ENCODE data around the gene AMBRA1. TPM values are rescaled to one million over a fixed set of nuclear protein-coding genes. Genes with fewer than 3 reads are reported as not detected.

Gene AMBRA1
- total RNA-seq, 1 donor, result 23.7 TPM

DNA sequence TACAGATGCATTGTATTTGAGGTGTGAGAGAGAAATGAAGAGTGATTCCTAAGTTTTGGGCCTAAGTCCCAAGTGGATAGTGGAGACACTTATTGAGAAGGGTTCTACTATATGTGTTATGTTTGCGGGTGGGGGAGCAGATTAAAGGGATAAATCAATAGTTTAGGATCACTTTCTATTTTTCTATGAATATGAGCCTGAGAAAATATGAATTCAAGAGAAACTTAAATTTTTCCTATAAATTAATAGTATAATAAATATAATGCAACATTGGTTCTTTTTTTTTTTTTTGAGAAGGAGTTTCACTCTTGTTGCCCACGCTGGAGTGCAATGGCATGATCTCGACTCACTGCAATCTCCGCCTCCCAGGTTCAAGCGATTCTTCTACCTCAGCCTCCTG lies 31.3 kb downstream of the AMBRA1 start:
- H3K4me3 ChIP-seq (ENCODE audit: low read depth, low read length), result no peak overlapping the region
- TF ChIP-seq, protein P1, sequence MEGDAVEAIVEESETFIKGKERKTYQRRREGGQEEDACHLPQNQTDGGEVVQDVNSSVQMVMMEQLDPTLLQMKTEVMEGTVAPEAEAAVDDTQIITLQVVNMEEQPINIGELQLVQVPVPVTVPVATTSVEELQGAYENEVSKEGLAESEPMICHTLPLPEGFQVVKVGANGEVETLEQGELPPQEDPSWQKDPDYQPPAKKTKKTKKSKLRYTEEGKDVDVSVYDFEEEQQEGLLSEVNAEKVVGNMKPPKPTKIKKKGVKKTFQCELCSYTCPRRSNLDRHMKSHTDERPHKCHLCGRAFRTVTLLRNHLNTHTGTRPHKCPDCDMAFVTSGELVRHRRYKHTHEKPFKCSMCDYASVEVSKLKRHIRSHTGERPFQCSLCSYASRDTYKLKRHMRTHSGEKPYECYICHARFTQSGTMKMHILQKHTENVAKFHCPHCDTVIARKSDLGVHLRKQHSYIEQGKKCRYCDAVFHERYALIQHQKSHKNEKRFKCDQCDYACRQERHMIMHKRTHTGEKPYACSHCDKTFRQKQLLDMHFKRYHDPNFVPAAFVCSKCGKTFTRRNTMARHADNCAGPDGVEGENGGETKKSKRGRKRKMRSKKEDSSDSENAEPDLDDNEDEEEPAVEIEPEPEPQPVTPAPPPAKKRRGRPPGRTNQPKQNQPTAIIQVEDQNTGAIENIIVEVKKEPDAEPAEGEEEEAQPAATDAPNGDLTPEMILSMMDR (IDR thresholded peaks at IDR 0.05; ENCODE audit: insufficient read depth, low read depth, low read length), result no peak
- DNase-seq (ENCODE audit: low read depth), result no peak

DNA sequence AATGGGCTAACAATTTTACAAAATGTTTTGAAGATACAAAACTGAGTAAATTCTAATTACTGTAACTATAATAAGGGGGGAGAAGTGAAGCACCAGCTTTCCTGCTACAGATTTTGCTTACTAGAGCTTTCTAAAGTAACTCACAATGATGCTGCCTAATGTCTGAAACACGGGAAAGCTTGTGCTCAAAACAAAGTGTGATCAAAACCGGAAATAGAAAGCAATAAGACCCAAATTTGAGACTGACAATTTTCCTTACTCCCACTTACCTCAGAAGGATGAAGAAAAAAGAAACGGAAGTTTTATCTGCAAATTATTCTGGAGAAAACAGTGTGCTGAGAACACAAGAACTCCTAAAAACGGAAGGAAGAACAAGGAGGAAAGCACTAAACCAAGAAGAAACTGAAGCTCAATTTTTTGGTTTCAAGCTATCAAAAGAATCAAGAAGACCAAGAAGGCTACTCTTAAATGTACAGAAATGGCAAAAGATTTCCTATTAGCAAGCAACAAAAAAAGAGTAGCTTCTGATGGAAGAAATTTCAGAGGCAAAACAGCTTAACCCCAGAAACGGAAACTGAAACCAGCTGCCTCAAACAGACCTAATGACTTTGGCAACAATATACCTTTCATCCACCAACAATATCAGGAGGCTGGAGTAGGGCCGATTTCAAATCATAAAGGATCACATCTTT lies 33.4 kb downstream of the AMBRA1 start:
- TF ChIP-seq, protein P1 (IDR thresholded peaks at IDR 0.05; ENCODE audit: insufficient read depth, low read depth, low read length), result no peak
- H3K4me3 ChIP-seq (ENCODE audit: low read depth, low read length), result peak overlapping the region; percentile 43
- DNase-seq (ENCODE audit: low read depth), result peak; percentile 69

DNA sequence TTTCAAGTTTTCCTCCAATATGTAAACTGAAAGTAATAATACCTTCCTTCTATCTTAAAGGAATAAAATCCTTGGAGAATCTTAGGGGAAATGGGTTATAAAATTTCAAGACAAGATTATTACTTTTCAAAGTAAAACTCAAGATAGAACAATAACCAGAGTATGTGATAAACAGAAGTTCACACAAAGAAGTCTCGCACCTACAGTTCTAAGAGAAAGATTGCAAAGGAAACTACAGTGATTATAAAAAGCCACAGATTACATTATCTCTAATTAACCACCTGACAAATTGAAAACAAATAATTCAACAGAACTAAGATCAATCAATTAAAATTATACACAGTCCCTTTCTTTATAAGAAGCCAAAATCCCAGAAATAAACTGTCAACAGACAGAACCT lies 34.0 kb downstream of the AMBRA1 start:
- TF ChIP-seq, protein P1 (IDR thresholded peaks at IDR 0.05; ENCODE audit: insufficient read depth, low read depth, low read length), result no peak
- peak overlapping the region; percentile 43 for H3K4me3 ChIP-seq (ENCODE audit: low read depth, low read length)
- DNase-seq (ENCODE audit: low read depth), result no peak

DNA sequence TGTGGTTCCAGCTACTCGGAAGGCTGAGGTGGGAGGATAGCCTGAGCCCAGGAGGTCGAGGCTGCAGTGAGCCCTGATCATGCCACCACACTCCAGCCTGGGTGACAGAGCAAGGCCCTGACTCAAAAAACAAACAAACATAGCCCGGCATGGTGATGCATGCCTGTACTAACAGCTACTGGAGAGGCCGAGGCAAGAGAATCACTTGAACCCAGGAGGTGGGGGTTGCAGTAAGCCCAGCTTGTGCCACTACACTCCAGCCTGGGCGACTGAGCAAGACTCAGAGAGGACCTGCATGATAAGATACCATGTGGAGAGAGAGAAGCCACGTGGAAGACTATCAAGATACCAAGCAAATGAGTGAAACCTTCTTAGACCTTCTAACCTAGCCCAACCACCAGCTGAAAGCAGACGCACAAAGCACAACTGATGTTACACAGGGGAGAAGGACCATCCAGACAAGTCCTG lies 36.1 kb downstream of the AMBRA1 start:
- H3K4me3 ChIP-seq (ENCODE audit: low read depth, low read length), result no peak overlapping the region
- DNase-seq (ENCODE audit: low read depth), result peak; percentile 14
- TF ChIP-seq, protein P1 (IDR thresholded peaks at IDR 0.05; ENCODE audit: insufficient read depth, low read depth, low read length), result no peak

DNA sequence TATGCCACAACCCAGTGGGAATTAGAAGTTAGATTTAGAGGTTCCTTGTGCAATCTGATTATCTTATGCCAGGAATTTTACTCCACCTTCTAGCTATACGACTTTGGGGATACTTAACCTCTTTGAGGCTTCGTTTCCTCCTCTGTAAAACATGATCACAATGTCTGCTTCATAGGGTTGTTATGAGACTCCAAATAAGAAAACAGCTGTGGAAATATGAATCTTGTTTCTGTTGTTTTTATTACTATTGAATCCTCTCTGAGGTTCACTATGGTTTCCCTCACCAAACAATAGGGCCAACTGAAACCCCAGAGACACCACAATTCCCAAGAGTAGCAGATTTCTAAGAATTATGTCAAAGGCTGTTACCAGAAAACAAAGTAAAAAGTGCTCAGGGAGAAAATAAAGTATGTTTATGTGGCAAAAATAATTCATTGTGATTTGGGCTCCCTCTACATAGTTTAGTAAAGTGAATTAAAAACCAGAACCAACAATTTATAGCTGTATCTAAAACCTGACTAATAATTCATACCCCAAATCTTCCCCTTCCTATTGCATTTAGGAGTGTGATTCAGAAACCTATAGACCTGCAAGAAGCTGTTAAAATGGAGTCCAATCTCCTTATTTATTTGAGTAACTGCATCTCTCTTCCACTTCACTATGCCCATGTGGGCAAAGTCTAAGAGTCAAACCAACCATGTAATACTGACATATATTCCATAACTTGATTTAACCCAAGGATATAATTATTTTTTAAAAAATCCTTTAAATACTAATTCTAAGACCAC lies 38.4 kb downstream of the AMBRA1 start:
- H3K4me3 ChIP-seq (ENCODE audit: low read depth, low read length), result no peak overlapping the region
- TF ChIP-seq, protein P1 (IDR thresholded peaks at IDR 0.05; ENCODE audit: insufficient read depth, low read depth, low read length), result no peak
- peak; percentile 80 for DNase-seq (ENCODE audit: low read depth)

DNA sequence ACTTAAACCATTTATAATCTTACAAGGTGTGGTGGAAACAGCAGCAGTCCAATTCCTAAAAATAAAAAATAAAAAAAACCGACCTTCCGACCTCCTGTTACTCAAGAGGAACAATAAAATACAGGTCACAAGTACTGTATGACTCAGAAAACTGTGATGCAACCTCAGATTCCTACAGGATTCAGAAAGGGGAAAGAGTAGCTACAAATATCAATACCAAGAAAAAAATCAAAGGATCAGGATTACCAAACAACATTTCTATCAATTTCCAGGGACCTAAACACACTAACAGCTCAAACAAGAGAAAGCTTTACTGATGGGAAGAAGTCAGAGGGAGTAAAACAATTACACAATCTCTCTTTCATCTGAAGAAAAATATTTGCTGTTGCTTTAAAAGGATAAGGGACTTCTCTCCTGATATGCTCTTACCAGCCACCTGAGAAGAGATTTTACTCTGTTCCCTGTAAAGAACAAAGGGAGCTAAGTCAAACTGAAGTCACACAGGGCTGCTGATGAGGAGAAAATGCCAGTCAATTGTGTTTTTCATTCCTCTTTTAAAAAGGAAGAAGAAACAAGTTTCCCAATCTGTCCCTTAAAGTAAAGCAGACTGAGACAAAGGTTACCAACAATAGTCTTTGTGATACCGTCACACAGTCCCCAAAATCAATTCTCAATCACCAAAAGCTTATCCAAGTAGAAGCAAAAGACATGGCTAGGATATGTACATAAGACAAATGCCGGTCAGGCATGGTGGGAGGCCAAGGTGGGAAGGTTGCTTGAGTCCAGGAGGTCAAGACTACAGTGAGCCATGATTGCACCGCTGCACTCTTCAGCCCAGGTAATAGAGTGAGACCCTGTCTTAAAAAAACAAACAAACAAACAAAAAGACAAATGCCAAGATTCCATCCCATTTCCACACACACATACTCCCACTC lies 39.3 kb downstream of the AMBRA1 start:
- peak; percentile 95 for DNase-seq (ENCODE audit: low read depth)
- no peak overlapping the region for H3K4me3 ChIP-seq (ENCODE audit: low read depth, low read length)
- TF ChIP-seq, protein P1 (IDR thresholded peaks at IDR 0.05; ENCODE audit: insufficient read depth, low read depth, low read length), result no peak

All from fibroblast of villous mesenchyme (primary cell).